HG03460 (cell line): ENCODE data around the gene XDH.

Experiments
- ATAC-seq: cut with Tn5 transposase; IDR thresholded peaks from one replicate; pipeline ENCODE4 v1.9.1; 2021; ENCODE audit not compliant: unreplicated experiment

The XDH gene

GRCh38 chr2:31414601-31415241 is at the start of gene XDH:
Gene XDH (minus strand): TSS chr2:31414742. CDS start chr2:31414666, 76 bp downstream.
- no peak for ATAC-seq

- ATAC-seq = no peak
Measured at GRCh38 chr2:31457651-31458050, 43.1 kb upstream of the XDH start.

GRCh38 chr2:31446848-31447247 is 32.3 kb upstream of the XDH start:
- no peak for ATAC-seq

GRCh38 chr2:31442376-31442775 is 27.8 kb upstream of the XDH start:
- ATAC-seq = no peak

GRCh38 chr2:31440764-31441163 is 26.2 kb upstream of the XDH start:
- no peak for ATAC-seq

- no peak for ATAC-seq
Measured at GRCh38 chr2:31434911-31435310, 20.4 kb upstream of the XDH start.

- ATAC-seq = no peak
Measured at GRCh38 chr2:31433541-31433940, 19.0 kb upstream of the XDH start.

GRCh38 chr2:31430439-31431165 is 16.1 kb upstream of the XDH start:
- ATAC-seq = no peak

- no peak for ATAC-seq
Measured at GRCh38 chr2:31429759-31430438, 15.4 kb upstream of the XDH start.

GRCh38 chr2:31429040-31429439 is 14.5 kb upstream of the XDH start:
- ATAC-seq = no peak

GRCh38 chr2:31428001-31428418 is 13.5 kb upstream of the XDH start:
- no peak for ATAC-seq

- no peak for ATAC-seq
Measured at GRCh38 chr2:31426096-31426495, 11.6 kb upstream of the XDH start.

GRCh38 chr2:31421634-31422033 is 7.1 kb upstream of the XDH start:
- ATAC-seq = no peak

- ATAC-seq = no peak
Measured at GRCh38 chr2:31420936-31421335, 6.4 kb upstream of the XDH start.

- ATAC-seq = no peak
Measured at GRCh38 chr2:31419386-31419785, 4.8 kb upstream of the XDH start.

- ATAC-seq = no peak
Measured at GRCh38 chr2:31415421-31415820, 879 bp upstream of the XDH start.

- ATAC-seq = no peak
Measured at GRCh38 chr2:31413862-31414550, 536 bp downstream of the XDH start.

GRCh38 chr2:31413025-31413424 is 1.5 kb downstream of the XDH start:
- no peak for ATAC-seq

- ATAC-seq = no peak
Measured at GRCh38 chr2:31411771-31412170, 2.8 kb downstream of the XDH start.

GRCh38 chr2:31406593-31407385 is 7.8 kb downstream of the XDH start:
- no peak for ATAC-seq

- no peak for ATAC-seq
Measured at GRCh38 chr2:31404827-31405226, 9.7 kb downstream of the XDH start.
